ENCODE results near the gene CEACAM19.

DNA sequence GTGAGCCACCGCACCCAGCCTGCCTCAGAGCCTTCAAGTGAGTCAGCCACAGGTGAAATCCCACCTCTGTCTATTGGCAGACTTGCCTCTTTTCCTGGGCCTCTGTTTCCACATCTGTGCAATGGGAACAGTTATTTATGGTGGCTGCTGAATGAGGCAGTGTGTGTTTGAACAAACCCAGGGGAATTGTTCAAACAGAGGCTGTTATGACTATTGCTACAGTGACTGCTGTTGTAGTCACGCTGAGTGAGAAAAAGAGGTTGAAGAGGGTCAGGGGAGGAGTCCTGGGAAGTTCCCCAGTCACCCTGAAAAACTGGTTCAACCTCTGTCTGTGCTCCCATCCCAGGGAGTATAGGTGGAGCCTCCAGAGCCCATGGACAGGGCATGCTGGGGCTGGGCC is at the start of gene CEACAM19:
- TF ChIP-seq YY1 (IDR thresholded peaks at IDR 0.05; ENCODE audit: insufficient read depth, insufficient read length) (no peak), ZNF274 (IDR thresholded peaks at IDR 0.05; ENCODE audit: low read depth, low read length) (no peak), SUZ12 (IDR thresholded peaks at IDR 0.05; ENCODE audit: extremely low read depth, insufficient read depth, insufficient read length) (no peak)

All from NT2/D1 (cell line).